ENCODE data around the gene CYP3A5. TPM values are rescaled to one million over a fixed set of nuclear protein-coding genes. Genes with fewer than 3 reads are reported as not detected.

Gene CYP3A5
- total RNA-seq, 4 donors from 2014 or later: 36.9 to 195 (median 79.4) TPM

GRCh38 chr7:99685129-99685758, 5.4 kb upstream of the CYP3A5 start:
- H3K4me3 ChIP-seq (ENCODE audit: low read depth, poor library complexity, severe bottlenecking): no peak overlapping the region
- intact Hi-C loops (cut with DNase I; ENCODE audit: low total_unique reads): no loop called here
- TF ChIP-seq CTCF (IDR thresholded peaks at IDR 0.05): no peak
- no peak for TF ChIP-seq POLR2A (IDR thresholded peaks at IDR 0.05)
- no peak for DNase-seq (ENCODE audit: low spot score in 2 of 2)
- WGBS, 2 donors: 91 to 92% methylated on average over 9 of the region's 9 CpGs

GRCh38 chr7:99679032-99679399, 780 bp downstream of the CYP3A5 start:
- 31 to 39% methylated on average over 4 of the region's 4 CpGs for WGBS, 2 donors
- H3K4me3 ChIP-seq (ENCODE audit: low read depth, poor library complexity, severe bottlenecking): no peak overlapping the region
- no peak for DNase-seq (ENCODE audit: low spot score in 2 of 2)
- no peak for TF ChIP-seq POLR2A (IDR thresholded peaks at IDR 0.05)
- no peak for TF ChIP-seq CTCF (IDR thresholded peaks at IDR 0.05)
- intact Hi-C loops (cut with DNase I; ENCODE audit: low total_unique reads): no loop called here

GRCh38 chr7:99677648-99678045, 2.1 kb downstream of the CYP3A5 start:
- WGBS, 2 donors: 83 to 85% methylated on average over 2 of the region's 2 CpGs
- no peak overlapping the region for H3K4me3 ChIP-seq (ENCODE audit: low read depth, poor library complexity, severe bottlenecking)
- DNase-seq (ENCODE audit: low spot score in 2 of 2): no peak
- no peak for TF ChIP-seq POLR2A (IDR thresholded peaks at IDR 0.05)
- no peak for TF ChIP-seq CTCF (IDR thresholded peaks at IDR 0.05)
- intact Hi-C loops (cut with DNase I; ENCODE audit: low total_unique reads): no loop called here

- 77 to 83% methylated on average over 4 of the region's 4 CpGs for WGBS, 2 donors
- no peak overlapping the region for H3K4me3 ChIP-seq (ENCODE audit: low read depth, poor library complexity, severe bottlenecking)
- intact Hi-C loops (cut with DNase I; ENCODE audit: low total_unique reads): no loop called here
- TF ChIP-seq POLR2A (IDR thresholded peaks at IDR 0.05): no peak
- DNase-seq (ENCODE audit: low spot score in 2 of 2): no peak
Observed at GRCh38 chr7:99677013-99677647, 2.7 kb downstream of the CYP3A5 start.

GRCh38 chr7:99674995-99675742, 4.6 kb downstream of the CYP3A5 start:
- no peak for DNase-seq (ENCODE audit: low spot score in 2 of 2)
- no peak for TF ChIP-seq POLR2A (IDR thresholded peaks at IDR 0.05)
- intact Hi-C loops (cut with DNase I; ENCODE audit: low total_unique reads): no loop called here
- WGBS, 2 donors: 42 to 45% methylated on average over 2 of the region's 2 CpGs
- H3K4me3 ChIP-seq (ENCODE audit: low read depth, poor library complexity, severe bottlenecking): no peak overlapping the region

GRCh38 chr7:99672573-99672972, 7.2 kb downstream of the CYP3A5 start:
- intact Hi-C loops (cut with DNase I; ENCODE audit: low total_unique reads): no loop called here
- DNase-seq (ENCODE audit: low spot score in 2 of 2): no peak
- 84 to 91% methylated on average over 7 of the region's 7 CpGs for WGBS, 2 donors
- H3K4me3 ChIP-seq (ENCODE audit: low read depth, poor library complexity, severe bottlenecking): no peak overlapping the region
- TF ChIP-seq CTCF (IDR thresholded peaks at IDR 0.05) (no peak), POLR2A (IDR thresholded peaks at IDR 0.05) (no peak)
